Right lobe of liver (tissue), 6 donors: ENCODE measurements around the gene STXBP4. TPM values are rescaled to one million over a fixed set of nuclear protein-coding genes. Genes with fewer than 3 reads are reported as not detected.

Experiments
- ATAC-seq, 4 donors: fragments of 200-7000 bp; cut with Tn5 transposase; one replicate each; pipeline ENCODE4 v1.9.1; 2020; ENCODE audit warnings: mild to moderate bottlenecking in 4 of 4, moderate library complexity in 4 of 4
- DNase-seq, 3 donors: peaks; one replicate each; pipeline ENCODE4 v3.0.0-alpha.2; 2020
- H3K27ac ChIP-seq, 3 donors: fragments of 200-600 bp; one replicate each; pipeline ENCODE4 v1.8.0; 2022
- H3K27me3 ChIP-seq, 2 donors: fragments of 200-600 bp; one replicate each; pipeline ENCODE4 v1.8.0; 2022
- H3K36me3 ChIP-seq, 4 donors: fragments of 200-600 bp; sonication (generic) in 1 of 4; one replicate each; pipeline versions ENCODE4 v1.5.1 to v1.8.0; 2017 to 2022; ENCODE audit warnings: control low read depth in 1 of 4
- H3K4me1 ChIP-seq, 4 donors: fragments of 200-600 bp; sonication (generic) in 1 of 4; one replicate each; pipeline versions ENCODE4 v1.5.1 to v1.8.0; 2017 to 2022; ENCODE audit warnings: control low read depth in 1 of 4
- H3K4me3 ChIP-seq, 3 donors: fragments of 200-600 bp; one replicate each; pipeline ENCODE4 v1.8.0; 2022
- H3K9me3 ChIP-seq, 4 donors: fragments of 200-600 bp; sonication (generic) in 1 of 4; one replicate each; pipeline versions ENCODE4 v1.5.1 to v1.8.0; 2017 to 2022; ENCODE audit warnings: control low read depth in 1 of 4
- CTCF ChIP-seq, 4 donors: fragments of 200-600 bp in 3 of 4; fragments of 450-650 bp in 1 of 4; IDR thresholded peaks; one replicate each; pipeline versions ENCODE4 v1.5.1 to v1.8.0; 2016 to 2022; ENCODE audit warnings: antibody characterized with exemption in 4 of 4, mild to moderate bottlenecking in 2 of 4
- POLR2A ChIP-seq: fragments of 450-650 bp; IDR thresholded peaks from one replicate; pipeline ENCODE4 v1.6.1; 2017; ENCODE audit warnings: antibody characterized with exemption, mild to moderate bottlenecking
- WGBS: methylation state at CpG from one replicate; pipeline ENCODE4 v1.1.6; 2018; ENCODE audit warnings: low coverage, low lambda C conversion rate; ENCODE audit not compliant: insufficient coverage; ENCODE audit errors: missing lambda C conversion rate; 5-methylcytosine and 5-hydroxymethylcytosine counted together
- intact Hi-C, 2 donors: fragments of 100-400 bp; cut with DNase I; formaldehyde crosslinking; loops; one replicate each; pipeline versions ENCODE4 v1.11.2 to v1.14.1; 2022
- total RNA-seq, 6 experiments: library from RNA; depleted of rRNA in 2 of 6; stranded (reverse); fragments of >200 nt in 2 of 6; fragmentation: NEBNext Ultra II Directional in 3 of 6; extraction: Animal tissue kit (Norgen Biotek cat#: 25700) in 3 of 6; gene quantifications; one replicate each; pipeline versions ENCODE4 v1.1.0 to v1.2.4, GENCODE V29; 2016 to 2023
- donor health status: DM: no; HTN: yes; CAD: no.
- donor health status: DM: no; HTN: no; CAD: no.
- donor health status: DM: no; HTN: no; CAD: no.
- donor health status: DM: no; HTN: yes; CAD: no.
- donor health status: DM: no; HTN: yes; CAD: no.

STXBP4 gene
- total RNA-seq, 6 experiments from 2014 or later, result 2.2 to 14.8 (median 3.7) TPM

GRCh38 chr17:55168958-55169687 is 200.6 kb downstream of the STXBP4 start:
- Histone ChIP-seq H3K36me3 (peaks cover 0 to 2% (median 0%) of the 10 kb centered on the region in 4 donors), H3K4me3 (no peak overlapping the region), H3K27me3 (no peaks in the 10 kb centered on the region), H3K27ac (no peak overlapping the region), H3K4me1 (no peaks in the 10 kb centered on the region), H3K9me3 (no peaks in the 10 kb centered on the region)
- WGBS, result 71% methylated on average over 5 of the region's 5 CpGs
- TF ChIP-seq POLR2A (no peak), CTCF (IDR thresholded peaks at IDR 0.05) (no peak)
- intact Hi-C loops, result no loop called here
- no peak for DNase-seq
- ATAC-seq, result no peak

- DNase-seq (no peak), ATAC-seq (no peak)
- WGBS, result 93% methylated on average over 2 of the region's 4 CpGs
These were observed 203.2 kb downstream of the STXBP4 start for GRCh38 chr17:55171634-55172328.

GRCh38 chr17:55172612-55173011 is 204.0 kb downstream of the STXBP4 start:
- ATAC-seq (no peak), DNase-seq (no peak)
- Histone ChIP-seq H3K27me3 (no peaks in the 10 kb centered on the region), H3K9me3 (no peaks in the 10 kb centered on the region), H3K4me1 (no peaks in the 10 kb centered on the region), H3K36me3 (peaks cover 0 to 1% (median 0%) of the 10 kb centered on the region in 4 donors), H3K27ac (no peak overlapping the region), H3K4me3 (no peak overlapping the region)
- TF ChIP-seq POLR2A, result no peak
- no peak for TF ChIP-seq CTCF (IDR thresholded peaks at IDR 0.05)
- 86% methylated on average over 2 of the region's 2 CpGs for WGBS
- intact Hi-C loops, result no loop called here

More at GRCh38 chr17:55171634-55172328, 203.2 kb downstream of the STXBP4 start:
- Histone ChIP-seq H3K27me3 (no peaks in the 10 kb centered on the region), H3K27ac (no peak overlapping the region), H3K4me1 (no peaks in the 10 kb centered on the region), H3K4me3 (no peak overlapping the region), H3K9me3 (no peaks in the 10 kb centered on the region), H3K36me3 (peaks cover 0 to 2% (median 0%) of the 10 kb centered on the region in 4 donors)
- TF ChIP-seq CTCF (IDR thresholded peaks at IDR 0.05) (no peak), POLR2A (no peak)
- intact Hi-C loops, result no loop called here

- Histone ChIP-seq H3K9me3 (no peaks in the 10 kb centered on the region), H3K27me3 (no peaks in the 10 kb centered on the region), H3K4me3 (no peak overlapping the region), H3K36me3 (no peaks in the 10 kb centered on the region), H3K4me1 (no peaks in the 10 kb centered on the region), H3K27ac (no peak overlapping the region)
- ATAC-seq, result no peak
- intact Hi-C loops, result no loop called here
- no peak for DNase-seq
- TF ChIP-seq POLR2A (no peak), CTCF (IDR thresholded peaks at IDR 0.05) (no peak)
- 82% methylated on average over 1 of the region's 1 CpG for WGBS
These were observed 205.6 kb downstream of the STXBP4 start for GRCh38 chr17:55174133-55174532.
